Measurements from ENCODE around the gene GLRX3.

Gene GLRX3

DNA sequence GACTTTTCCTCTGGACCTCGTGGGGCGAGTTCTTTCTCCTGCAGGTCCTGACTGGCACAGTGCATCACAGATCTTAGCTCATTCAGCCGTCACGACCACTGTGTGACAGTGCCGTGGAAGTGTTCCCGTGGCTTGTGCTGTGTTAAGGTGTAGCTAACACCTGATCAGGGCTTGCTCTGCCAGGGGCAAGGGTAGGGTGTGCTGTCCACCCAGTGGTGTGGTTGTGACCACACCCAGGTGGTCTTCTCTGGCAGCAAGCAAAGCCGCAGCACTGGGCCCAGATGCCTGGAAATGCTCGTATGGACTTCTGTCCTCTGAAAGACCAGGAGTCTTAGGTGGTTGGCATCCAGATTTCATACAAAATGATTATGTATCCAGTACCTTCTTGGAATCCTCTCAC is 86.2 kb downstream of the GLRX3 start:
- H3K27me3 ChIP-seq, result no peaks in the 10 kb centered on the region

GRCh38 chr10:130224228-130224627 is 88.0 kb downstream of the GLRX3 start:
- H3K4me3 ChIP-seq (ENCODE audit: low read depth, low read length), result no peak overlapping the region
- no peaks in the 10 kb centered on the region for H3K36me3 ChIP-seq
- no peaks in the 10 kb centered on the region for H3K4me1 ChIP-seq
- no peaks in the 10 kb centered on the region for H3K27me3 ChIP-seq
- no peak for TF ChIP-seq CTCF (IDR thresholded peaks at IDR 0.05; ENCODE audit: low read depth, low read length)
- H3K9me3 ChIP-seq, result no peaks in the 10 kb centered on the region
- DNase-seq, result no peak

More for the DNA sequence above, 86.2 kb downstream of the GLRX3 start:
- H3K9me3 ChIP-seq, result no peaks in the 10 kb centered on the region
- TF ChIP-seq CTCF (IDR thresholded peaks at IDR 0.05; ENCODE audit: low read depth, low read length), result no peak
- H3K36me3 ChIP-seq, result no peaks in the 10 kb centered on the region
- H3K4me1 ChIP-seq, result no peaks in the 10 kb centered on the region
- no peak overlapping the region for H3K4me3 ChIP-seq (ENCODE audit: low read depth, low read length)
- no peak for DNase-seq

DNA sequence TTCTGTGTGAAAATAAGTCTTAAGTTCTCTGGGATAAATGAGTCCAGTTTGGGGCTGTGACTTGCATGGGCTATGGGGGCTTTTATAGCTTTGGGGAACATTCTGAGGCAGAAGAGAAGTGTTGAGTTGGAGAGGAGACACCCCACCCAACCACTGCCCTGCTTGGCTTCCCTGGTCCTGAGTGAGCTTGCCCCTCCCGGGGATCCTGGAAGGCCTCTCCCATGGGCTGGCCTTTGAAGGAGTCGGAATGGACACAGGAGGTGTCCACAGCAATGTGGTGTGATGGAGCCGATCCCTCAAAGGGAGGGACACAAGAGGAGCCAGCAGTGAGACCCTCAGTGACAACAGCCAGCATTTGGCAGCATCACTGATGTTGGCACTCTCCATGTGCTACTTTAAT is 89.8 kb downstream of the GLRX3 start:
- H3K9me3 ChIP-seq, result no peaks in the 10 kb centered on the region
- no peaks in the 10 kb centered on the region for H3K27me3 ChIP-seq

GRCh38 chr10:130227883-130228282 is 91.7 kb downstream of the GLRX3 start:
- no peak for DNase-seq
- Histone ChIP-seq H3K27me3 (no peaks in the 10 kb centered on the region), H3K4me1 (no peaks in the 10 kb centered on the region), H3K36me3 (no peaks in the 10 kb centered on the region), H3K9me3 (no peaks in the 10 kb centered on the region), H3K4me3 (ENCODE audit: low read depth, low read length) (no peak overlapping the region)
- no peak for TF ChIP-seq CTCF (IDR thresholded peaks at IDR 0.05; ENCODE audit: low read depth, low read length)

More for the DNA sequence above, 89.8 kb downstream of the GLRX3 start:
- no peaks in the 10 kb centered on the region for H3K4me1 ChIP-seq
- no peaks in the 10 kb centered on the region for H3K36me3 ChIP-seq
- H3K4me3 ChIP-seq (ENCODE audit: low read depth, low read length), result no peak overlapping the region
- DNase-seq, result no peak
- TF ChIP-seq CTCF (IDR thresholded peaks at IDR 0.05; ENCODE audit: low read depth, low read length), result no peak

Measured in BE2C (cell line).